Activated T-helper 9 cell treated with anti-CD3 and anti-CD28 coated beads, Interleukin-2, amount 50 U/mL, for 16 hours (primary cell): ENCODE results near the gene ACOT7.

Source experiments
- DNase-seq: peaks from one replicate; pipeline ENCODE4 v3.0.0-alpha.2; 2020; ENCODE audit warnings: low read depth

Gene ACOT7

DNA sequence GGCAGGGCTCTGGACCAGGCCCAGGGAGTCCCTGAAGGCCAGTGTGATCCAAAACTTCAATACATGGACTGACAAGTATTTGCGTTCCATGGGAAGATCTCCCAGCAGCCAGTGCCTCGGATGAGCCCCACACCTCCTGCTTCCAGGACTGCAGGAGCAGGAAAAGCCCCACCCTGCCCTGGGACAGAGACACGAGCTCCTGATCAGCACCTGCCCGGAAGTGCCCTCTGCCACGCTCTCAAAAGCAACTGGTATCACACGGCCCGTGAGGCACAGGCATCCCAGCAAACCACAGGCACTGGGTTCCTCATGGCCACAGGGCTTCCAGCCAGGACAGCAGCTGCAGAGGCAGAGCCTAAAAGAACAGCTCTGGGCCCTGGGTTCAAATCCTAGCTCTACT lies 48.6 kb downstream of the ACOT7 start:
- DNase-seq: no peak

DNA sequence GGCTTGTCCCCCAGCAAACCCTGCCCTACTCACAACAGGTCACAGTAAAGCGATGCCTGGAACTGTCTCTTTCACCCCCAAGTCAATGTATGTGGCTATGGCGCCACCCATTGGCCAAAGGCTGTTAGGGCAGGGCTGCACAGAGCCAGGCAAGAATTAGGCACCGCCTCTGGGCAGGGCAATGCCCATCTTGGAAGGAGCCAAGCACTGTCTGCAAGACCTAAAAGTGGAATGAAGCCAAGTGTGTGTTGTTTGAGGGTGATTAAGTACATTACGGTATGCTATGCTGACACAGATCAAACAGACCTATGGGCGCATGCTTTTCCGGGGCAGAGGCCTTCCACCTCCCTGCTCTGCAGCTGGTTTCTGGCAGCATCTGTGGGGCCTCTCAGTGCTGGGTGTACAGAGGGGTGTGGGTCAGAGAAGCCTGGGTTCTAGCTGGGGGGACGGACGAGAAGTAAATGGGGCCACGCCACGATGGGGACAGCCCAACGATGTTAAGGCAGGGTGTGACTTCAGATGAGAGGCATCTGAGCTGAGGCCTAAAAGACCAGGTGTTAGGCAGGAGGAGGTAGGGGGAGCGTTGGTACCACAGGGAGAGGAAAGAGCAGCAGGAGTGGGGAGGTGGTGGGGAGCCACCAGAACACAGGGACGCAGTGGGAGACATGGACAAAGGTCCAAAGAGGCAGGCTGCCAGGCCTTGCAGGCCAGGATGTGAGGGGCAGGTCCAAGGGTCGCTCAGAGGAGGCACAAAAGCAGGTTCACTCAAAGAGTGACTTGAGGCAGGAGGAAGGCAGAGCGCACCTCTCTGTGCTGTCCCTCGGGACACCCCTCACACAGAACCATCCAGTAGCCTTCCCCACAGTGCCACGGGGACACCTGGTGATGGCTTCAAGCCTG lies 49.8 kb downstream of the ACOT7 start:
- peak; percentile 17 for DNase-seq

DNA sequence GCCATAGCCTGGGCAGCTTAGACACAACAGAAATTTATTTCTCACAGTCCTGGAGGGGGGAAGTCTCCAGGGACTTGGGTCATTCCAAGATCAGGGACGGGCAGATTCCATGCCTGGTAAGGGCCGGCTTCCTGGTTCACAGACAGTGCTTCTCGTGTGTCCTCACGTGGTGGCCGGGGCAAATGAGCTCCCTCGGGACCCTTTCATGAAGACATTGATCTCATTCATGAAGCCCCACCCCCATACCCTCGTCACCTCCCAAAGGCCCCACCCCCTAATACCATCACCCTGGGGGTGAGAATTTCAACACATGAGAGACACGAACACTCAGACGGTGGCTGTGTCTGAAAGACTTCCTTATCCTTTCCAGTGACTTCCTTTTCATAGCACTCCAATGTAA lies 51.5 kb downstream of the ACOT7 start:
- DNase-seq: no peak

DNA sequence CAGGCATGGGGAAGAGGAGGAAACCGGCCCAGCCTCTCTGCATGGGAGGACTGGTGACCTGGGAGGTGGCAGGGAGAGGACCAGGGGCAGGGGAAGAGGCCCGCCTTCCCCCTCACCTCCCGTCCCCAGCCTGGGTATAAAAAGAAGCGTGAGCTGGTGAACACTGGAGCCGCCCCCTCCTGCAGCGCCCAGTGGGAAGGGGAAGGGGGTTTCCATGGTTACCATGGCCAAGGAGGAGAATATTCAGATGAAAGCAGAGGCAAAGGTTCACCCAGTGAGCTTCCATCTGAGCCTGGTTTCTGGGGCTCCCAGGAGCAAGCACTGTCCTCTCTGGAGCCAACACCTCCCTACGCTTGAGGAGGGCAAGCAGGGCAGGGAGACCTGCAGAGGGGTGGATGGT lies 54.9 kb downstream of the ACOT7 start:
- no peak for DNase-seq

DNA sequence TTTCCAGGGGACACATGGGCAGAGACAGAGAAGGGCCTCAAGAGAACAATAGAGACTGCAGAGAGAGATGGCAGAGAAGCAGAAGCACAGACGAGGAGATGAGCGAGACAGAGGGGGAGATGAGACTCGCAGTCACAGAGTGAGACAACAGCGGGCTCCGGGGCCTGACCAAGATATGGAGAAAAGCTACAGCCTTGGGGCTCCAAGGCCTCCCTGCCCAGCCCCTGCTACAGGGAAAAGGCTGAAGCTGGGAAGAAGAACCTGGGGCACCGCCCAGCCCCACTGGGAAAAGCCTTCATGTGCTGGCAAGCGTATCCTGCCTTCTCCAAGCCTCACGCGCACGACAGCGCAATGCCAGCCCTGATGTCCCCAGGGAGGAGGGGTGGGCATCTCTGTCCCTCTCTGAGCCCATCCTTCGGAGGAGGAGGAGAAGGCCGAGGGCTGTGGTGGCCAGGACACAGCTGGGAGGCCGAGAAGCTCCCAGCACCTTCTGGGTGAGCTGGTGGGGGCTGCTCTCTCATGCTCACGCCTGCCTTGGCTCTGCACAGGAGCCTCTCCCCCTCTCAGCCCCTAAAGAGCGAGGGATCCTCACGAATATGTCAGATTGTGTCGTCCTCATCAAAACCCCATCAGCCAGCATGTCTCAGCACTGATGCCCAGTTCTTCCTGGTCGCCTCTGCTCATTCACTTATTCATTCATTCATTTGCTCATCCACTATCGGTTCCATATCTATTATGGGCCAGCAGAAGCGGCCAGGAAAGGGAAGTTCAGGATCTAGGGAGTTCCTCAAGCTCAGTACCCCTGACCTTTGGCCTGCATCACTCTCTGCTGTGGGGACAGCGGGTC lies 56.6 kb downstream of the ACOT7 start:
- no peak for DNase-seq

DNA sequence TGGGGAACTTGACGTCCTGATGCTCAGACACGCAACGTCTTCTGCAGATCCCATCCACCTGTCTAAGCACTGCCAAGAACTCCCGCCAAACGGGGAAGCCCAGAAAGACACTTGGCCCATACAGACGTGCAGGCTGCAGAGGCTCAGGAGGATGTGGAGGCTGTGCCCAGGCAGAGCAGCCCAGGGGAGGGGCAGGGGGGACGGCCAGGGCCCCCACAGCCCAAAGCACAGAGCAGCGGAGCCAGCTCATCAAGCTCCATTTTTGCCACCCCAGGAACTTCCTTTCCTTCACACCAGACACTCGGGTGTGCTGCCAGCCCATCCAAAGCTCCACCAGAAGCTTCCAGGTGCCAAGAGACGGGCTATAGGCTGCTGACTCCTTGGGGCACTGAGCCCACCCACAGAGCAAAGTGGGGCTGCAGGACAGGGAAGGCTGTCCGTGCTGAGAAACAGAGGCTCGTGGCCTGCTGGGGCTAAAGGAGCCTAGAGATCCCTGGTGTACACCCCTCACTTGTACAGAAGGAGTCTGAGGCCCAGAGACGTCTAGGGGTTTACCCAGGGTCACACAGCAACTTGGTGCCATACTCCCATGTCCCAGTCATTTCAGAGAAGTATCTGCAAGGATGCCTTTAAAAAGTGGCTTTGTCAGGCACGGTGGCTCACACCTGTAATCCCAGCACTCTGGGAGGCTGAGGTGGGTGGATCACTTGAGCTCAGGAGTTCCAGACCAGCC lies 59.1 kb downstream of the ACOT7 start:
- no peak for DNase-seq

DNA sequence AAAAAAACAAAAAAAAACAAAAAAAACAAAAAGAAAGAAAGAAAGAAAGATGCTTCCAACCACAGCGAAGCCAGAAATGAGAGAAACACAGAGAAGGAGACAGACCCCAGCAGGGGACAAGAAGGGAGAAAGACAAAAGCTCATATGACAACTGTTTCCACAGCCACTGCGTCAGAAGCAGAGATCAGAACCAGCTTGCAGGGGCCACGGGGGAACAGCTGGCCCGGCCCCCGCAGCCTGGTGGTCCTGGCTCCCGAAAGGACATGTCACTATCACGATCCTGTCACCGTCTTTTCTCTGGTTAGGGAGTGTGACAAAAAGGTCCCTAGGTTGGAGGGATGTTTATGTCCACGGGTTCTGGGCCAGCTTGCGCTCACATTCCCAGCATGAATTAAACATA lies 60.7 kb downstream of the ACOT7 start:
- DNase-seq: no peak

DNA sequence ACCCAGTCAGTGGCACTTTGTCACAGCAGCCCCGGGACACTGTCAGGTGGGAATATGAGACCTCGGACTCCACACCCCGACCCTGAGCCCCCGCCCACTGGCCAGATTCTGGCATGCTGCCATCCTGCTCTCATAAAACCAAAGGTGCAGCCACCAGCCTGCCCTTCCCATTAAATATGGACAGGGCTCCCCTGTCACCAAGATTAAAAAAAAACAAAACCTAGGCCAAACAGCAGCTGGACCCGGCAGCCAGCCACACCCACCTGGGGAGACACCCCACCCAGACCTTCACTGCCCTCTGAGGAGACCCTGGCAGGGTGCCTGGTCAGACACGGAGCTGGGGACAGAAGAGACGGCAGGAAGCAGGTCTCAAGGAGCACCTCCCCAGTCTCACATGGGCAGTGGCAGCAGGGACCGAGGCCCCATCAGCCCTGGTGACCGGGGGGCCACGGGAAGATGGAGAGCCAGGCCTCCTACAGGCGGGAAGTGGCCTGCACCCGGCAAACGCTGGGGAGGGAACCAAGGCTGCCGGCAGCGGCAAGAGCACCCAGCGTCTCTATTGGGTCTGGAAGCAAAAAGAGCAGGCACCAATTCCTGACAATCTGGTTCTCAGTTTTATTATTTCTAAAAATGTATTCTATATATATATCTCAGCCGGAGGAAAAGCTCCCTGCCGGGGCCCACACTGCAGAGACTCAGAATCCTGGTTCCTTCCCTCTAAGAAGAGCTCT lies 61.9 kb downstream of the ACOT7 start:
- no peak for DNase-seq

DNA sequence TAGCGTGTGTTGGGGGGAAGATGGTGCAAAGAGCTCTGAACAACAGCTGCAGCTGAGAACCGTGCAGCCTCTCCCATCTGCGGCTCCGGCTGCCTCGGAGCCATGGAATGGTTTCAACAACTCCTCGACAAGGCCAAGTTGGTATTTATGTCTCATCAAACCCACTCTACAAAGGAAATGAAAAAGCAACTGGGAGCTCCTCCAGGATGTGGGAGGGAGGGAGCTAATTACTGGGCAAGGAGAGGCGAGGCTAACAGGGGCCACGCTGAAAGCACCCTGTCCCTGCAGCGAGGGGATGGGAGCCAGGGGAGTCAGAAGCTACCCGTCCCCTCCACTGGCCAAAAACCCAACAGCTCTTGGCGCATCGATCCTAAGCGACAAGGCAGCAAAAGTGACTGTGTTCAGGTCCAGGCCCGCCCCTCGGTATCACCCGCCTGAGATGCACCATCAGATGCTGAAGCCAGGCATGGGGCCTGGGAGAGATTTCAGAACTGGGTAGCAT lies 63.1 kb downstream of the ACOT7 start:
- no peak for DNase-seq

DNA sequence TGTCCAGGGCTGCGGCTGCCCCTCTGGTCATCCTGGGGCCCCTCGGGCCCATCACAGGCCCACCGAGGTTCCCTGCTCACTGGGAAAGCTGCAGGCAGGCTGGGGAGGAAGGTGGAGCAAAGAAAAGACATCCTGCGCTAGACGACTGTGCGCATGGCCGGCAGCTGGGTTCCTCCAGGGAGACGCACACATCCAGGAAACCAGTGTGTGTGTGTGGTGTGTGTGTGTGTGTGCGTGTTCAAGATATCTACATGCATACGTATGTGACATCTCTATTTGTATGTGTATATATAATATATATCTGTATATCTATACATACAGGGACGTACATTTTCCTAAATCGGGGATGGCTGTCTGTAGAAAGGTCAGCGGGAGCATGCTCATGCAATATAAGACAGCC lies 63.7 kb downstream of the ACOT7 start:
- no peak for DNase-seq

DNA sequence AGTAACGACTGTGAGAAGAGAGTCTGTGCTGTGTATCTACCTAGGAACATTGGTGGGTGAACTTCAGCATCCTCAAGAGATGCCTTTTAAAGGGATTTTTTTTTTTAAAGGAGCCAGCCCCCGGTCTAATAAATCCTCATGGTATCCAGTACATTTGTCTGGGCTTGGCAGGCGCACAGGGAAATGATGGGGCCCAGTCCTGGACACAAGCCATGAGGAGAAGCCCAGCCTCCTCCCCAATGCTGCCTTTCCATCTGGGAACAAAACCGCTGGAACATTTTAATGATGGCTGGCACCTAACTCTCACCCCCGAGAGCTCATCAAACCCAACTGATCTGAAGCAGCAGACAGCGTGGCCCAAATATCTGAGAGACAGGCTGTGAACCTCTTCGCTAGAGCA lies 64.2 kb downstream of the ACOT7 start:
- DNase-seq: no peak

DNA sequence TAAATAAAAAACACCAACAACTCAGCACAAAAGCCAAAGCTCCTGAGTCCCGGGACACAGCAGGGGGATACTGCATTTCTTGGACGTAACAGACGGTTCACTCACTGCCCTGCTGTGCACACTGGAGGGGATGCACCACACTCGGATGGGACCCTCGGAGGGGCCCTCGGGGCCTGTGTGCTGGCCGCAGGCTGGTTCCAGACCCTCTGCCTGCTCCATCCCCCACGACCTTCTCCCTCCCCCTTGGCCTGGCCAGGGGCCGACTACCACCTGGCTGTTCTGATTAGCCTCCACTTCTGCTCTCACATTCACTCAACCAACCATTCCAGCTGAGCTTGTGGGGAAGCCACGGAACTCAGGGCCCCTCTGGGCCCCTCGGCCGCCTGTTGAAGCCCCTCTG lies 64.9 kb downstream of the ACOT7 start:
- DNase-seq: no peak

DNA sequence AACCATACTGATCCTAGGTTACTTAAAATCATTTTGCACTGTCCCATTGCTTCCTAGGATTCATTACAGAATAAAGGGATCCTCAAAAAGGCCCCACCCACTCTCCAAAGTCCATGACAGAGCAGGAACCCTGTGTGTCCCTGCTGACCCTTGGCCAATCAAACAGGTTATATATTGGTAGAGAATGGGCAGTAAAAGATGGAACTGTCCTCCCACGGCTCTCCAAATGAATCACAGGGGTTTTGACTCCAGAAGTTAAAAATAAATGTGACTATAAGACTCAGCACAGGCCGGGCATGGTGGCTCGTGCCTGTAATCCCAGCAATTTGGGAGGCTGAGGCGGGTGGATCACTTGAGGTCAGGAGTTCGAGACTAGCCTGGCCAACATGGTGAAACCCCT lies 65.5 kb downstream of the ACOT7 start:
- no peak for DNase-seq

DNA sequence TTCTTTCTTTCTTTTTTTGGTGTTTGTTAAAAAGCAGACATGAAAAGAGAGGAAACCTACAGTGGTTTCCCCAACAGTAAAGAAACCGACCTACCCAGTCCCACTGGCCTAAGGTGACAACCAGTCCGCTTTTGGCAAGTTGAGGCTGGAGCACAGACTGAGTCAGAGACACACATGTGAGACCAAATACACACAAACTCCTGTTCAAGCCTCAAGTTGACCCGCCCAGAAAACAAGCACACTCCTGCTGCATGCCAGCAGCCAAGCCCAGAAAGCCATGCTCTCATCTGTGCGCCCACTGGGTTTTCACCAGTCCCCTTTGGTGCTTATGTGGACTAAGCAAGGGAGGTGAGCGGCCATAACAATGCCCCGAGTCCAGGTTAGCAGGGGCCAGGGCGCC lies 68.1 kb downstream of the ACOT7 start:
- DNase-seq: no peak

DNA sequence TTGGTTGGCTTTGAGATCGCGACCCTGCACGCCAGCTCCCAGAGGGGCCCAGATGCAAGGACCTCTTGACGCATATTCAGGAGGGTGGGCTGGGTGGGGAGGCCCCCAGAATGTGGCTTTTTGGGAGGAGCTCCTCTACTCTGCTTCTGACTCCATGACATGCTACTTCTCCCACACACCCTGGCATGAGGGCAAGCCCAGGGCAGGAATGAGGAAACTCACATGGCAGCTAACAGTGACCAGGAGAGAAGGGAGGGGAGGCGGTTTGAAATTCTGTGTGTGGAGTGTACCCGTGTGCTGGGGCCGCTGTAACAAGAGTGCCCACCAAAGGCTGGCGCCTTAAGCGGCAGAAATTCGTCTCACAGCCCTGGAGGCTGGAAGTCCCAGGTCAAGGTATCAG lies 71.4 kb downstream of the ACOT7 start:
- no peak for DNase-seq

DNA sequence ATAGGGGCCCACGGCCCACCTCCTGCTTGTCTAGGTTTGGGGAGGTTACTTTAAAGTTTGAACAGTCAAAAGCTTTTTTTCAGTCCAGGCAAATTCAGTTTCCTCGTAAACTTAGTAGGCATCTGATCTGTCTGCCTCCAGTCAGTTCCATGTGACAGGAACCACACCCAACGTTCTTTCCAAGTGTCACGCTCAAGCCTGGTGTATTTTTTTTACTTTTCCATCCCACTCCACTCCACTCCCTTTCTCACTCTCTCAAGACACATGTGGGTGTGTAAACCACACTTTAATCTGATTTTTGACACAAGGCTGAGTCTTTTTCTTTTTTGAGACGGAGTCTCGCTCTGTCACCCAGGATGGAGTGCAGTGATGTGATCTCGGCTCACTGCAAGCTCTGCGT lies 72.4 kb downstream of the ACOT7 start:
- no peak for DNase-seq

DNA sequence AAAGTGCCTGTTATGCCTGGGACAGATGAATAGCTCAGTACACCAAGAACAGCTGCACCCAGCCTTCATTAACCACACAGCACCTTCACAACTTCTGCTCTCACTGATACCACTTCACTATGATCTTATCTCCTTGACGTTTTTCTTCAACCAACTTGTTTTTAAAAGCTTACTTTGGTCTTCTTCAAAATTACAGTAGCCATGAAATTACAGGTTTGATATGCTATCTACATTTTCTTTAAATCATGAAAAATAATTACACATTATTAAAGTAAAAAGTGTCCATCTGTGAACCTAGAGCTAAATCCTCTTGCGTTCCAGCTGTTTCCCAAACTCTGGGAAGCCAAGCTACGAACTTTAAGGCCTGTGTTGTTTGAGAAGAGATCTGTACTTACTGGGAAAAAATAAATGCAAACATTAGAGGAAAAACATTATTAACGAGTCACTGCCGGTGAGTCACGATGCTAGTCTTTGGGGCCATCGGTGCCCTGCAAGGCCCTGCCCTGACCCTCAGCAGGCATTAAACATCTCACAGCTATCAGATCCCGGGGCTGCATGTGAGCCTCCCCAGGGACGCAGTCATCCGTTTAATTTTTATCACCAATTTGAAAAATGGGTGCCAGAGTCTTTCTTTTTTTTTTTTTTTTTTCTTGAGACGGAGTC lies 76.3 kb downstream of the ACOT7 start:
- no peak for DNase-seq

DNA sequence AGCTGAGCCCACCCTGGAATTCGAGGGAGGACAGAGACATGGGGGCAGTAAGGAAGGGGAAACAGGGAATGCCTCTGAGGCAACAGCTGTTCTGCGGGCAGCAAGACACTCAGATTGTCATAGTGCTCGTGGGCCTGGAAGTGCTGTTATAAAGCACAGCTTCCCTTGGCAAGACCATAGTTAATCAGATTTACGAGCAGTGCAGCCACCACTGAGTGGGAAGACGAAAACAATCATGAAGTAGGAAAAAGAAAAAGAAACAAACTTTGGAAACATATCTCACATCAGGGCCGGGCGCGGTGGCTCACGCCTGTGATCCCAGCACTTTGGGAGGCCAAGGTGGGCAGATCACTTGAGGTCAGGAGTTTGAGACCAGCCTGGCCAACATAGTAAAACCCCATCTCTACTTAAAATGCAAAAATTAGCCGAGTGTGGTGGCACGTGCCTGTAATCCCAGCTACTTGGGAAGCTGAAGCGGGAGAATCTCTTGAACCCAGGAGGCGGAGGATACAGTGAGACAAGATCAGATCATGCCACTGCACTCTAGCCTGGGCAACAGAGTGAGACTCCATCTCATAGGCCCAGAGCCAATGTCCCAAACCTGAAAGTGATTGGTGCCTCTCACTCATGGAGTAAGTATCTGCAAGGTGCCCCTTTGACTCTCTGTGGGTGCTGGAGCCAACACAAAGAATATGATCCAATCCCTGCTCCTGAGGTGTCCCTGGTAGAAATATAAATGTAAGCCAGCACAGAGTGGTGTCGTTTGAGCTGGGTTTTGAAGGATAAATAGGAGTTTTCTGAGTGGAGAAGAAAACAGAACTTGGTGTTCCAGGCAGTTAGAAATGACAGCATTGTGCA lies 77.1 kb downstream of the ACOT7 start:
- no peak for DNase-seq

DNA sequence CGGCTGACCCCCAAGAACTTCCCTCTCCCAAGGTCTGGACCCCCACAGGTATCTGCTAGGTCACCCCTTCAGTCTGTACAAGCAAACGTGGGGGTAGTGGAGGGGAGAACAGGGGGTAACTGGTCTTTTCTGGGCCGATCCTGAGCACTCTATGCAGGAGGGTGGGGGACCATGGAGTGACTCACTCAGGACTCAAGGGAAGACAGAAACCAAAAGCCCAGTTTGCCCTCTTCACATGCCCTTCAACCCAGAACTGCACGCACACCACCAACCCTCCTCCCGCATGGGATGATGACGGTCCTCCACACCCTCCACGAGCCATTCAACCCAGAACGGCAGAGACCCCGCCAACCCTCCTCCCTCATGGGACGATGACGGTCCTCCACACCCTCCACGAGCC lies 79.1 kb downstream of the ACOT7 start:
- no peak for DNase-seq
